NCI-H128 (cell line): ENCODE measurements around the gene NHLRC2.
"Not testable (repeated sequence)": the region's sequence is repeated elsewhere in the genome, so short reads cannot be mapped to it uniquely, and the experiment has no call there.

Source experiments
- DNase-seq: peaks from one replicate; lab custom pipeline; 2025; ENCODE audit not compliant: unreplicated experiment; lab: John Stamatoyannopoulos, UW

The NHLRC2 gene, protein sequence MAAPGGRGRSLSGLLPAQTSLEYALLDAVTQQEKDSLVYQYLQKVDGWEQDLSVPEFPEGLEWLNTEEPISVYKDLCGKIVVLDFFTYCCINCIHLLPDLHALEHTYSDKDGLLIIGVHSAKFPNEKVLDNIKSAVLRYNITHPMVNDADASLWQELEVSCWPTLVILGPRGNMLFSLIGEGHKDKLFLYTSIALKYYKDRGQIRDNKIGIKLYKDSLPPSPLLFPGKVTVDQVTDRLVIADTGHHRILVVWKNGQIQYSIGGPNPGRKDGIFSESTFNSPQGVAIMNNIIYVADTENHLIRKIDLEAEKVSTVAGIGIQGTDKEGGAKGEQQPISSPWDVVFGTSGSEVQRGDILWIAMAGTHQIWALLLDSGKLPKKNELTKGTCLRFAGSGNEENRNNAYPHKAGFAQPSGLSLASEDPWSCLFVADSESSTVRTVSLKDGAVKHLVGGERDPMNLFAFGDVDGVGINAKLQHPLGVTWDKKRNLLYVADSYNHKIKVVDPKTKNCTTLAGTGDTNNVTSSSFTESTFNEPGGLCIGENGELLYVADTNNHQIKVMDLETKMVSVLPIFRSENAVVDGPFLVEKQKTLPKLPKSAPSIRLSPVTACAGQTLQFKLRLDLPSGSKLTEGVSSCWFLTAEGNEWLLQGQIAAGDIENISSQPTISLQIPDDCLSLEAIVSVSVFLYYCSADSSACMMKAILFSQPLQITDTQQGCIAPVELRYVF

DNA sequence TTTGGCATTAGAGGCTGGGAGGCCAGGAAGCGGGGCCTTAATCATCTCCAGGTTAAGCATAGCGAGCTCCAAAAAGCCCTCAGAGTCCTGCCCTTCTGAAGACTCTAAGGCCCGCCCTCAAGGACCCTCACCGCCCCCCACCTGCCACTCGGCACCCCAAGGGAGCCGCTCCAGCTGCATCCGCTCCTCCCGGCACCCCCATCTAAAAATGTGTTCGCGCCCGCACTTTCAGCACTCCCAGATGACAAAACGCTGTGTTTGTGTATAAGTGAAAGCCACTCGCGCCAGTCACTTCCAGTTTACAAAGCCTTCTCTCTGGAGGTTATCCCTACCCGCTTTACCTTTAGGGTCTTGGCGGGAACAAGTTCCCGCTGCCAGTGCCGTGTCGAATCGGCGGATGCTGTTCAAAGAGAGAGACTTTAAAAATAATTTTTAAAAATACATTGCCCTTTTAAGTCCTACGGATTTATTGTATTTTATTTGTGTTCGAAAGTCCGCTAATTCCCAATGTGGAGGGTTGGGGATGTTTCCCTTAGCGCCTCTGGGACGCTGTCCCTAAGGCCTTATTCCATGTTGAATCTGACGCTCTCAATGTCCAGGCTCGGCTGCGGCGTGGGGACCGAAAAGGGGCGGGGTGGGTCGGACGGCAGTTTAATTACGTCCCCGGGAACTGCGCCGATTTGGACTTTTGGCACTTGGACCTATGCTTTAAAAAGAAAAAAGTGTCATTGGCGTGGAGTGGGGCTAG lies at the start of gene NHLRC2, which contains the start of gene DCLRE1A:
Gene NHLRC2, plus strand, starts transcription at position 649 of the 748 bp plus-strand sequence. CDS start 212 bp downstream, outside the sequence.
Gene DCLRE1A, minus strand, starts transcription at position 70 of the 748 bp plus-strand sequence. CDS start 900 bp downstream, outside the sequence.
- DNase-seq: peak; percentile 21

DNA sequence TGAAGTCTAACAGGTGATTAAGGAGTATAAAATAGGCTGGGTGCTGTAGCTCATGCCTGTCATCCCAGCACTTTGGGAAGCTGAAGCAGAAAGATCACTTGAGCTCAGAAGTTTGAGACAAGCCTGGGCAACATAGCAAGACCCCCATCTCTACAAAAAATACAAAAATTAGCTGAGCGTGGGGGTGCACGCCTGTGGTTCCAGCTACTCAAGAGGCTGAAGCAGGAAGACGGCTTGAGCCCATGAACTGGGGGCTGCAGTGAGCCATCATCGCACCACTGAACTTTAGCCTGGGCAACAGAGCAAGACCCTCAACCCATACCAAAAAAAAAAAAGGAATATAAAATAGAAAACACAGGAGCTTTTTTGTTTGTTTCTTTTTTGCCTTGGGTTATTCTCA lies 48.0 kb upstream of the NHLRC2 start:
- DNase-seq: no peak

DNA sequence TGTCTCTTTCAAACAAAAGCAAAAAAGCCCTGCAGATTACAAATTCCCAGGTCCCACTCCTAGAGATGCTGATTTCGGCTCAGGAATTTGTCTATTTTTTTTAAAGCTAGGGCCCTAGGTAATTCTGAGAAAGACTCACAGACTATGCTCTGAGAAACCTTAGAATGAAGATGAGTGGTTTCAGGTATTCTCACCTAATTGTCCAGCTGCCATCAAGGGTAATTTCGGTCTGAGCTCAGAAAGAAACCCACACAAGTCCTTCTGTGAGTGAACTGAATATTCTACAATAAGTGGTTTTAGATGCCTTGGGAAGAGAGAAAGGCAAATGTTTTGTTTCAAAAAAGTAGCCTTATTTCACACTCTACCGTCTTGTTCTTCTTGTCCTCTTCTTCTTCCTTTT lies 46.3 kb upstream of the NHLRC2 start:
- no peak for DNase-seq

DNA sequence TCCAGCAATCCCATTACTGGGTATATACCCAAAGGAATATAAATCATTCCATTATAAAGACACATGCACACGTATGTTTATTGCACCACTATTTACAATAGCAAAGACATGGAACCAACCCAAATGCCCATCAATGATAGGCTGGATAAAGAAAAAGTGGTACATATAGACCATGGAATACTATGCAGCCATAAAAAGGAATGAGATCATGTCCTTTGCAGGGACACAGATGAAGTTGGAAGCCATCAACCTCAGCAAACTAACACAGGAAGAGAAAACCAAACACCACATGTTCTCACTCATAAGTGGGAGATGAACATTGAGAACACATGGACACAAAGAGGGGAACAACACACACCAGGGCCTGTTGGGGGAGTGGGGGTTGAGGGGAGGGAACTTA lies 39.8 kb upstream of the NHLRC2 start:
- DNase-seq: not testable (repeated sequence)

DNA sequence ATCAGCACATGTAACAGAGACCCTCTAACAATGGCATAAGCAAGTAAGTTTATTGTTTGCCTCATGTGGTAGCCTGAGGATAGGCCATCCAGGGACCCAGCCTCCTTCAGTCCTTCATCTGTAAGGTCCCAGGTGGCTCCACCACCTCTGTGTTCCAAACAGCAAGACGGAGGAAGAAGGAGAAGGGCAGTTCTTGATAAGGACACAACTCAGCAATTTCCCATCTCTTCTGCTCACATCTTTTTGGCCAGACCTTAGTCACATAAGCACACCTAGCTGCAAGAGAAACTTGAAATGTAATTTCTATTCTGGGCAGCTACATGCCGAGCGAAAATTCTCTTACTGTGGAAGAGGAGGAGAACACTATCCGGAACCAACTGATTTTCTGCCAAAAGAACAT lies 34.5 kb upstream of the NHLRC2 start:
- no peak for DNase-seq

DNA sequence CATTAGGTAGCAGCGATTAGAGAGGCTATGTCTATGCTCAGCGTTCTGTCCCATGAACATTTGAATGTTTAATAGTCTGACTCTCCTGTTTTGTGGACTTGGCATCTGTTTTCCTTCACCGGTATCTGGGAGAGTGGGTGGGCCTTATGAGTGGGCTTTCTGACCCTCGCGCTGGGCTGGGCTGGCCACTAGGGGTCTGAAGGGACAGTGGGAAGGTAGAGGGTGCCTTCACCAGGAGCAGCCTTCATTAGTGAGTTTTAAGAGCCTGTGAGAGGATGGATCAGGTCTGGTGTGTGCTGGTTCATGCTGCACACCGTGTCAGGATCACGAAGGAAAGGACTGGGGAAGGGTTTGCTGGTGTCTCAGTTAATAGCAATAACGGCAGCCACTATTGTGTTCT lies 34.0 kb upstream of the NHLRC2 start:
- DNase-seq: no peak

DNA sequence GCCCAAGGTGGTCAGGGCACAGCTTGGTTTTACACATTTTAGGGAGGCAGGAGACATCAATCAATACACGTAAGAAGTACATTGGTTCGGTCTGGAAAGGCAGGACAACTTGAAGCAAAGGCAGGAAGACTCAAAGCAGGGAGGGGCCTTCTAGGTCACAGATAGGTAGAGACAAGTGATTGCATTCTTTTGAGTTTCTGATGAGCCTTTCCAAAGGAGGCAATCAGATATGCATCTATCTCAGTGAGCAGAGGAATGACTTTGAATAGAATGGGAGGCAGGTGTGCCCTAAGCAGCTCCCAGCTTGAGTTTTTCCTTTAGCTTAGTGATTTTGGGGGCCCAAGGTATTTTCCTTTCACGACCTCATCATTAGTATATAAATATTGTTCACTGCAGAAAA lies 33.2 kb upstream of the NHLRC2 start:
- DNase-seq: not testable (repeated sequence)

DNA sequence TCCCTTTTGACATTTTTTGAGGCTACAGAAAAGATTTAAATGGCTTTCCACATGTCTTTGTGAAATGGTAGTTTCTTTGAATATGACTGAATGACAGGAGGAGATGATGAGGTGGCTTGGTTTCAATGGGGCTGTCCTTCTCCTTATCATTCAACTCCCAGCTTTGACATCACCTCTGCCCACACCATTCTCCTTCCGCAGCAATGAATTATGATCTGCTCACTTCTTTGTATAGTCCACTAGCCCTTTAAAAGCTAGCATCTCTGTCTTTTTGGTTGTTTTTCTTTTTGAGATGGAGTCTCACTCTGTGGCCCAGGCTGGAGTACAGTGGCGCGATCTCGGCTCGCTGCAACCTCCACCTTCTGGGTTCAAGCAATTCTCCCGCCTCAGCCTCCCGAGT lies 32.3 kb upstream of the NHLRC2 start:
- DNase-seq: no peak

DNA sequence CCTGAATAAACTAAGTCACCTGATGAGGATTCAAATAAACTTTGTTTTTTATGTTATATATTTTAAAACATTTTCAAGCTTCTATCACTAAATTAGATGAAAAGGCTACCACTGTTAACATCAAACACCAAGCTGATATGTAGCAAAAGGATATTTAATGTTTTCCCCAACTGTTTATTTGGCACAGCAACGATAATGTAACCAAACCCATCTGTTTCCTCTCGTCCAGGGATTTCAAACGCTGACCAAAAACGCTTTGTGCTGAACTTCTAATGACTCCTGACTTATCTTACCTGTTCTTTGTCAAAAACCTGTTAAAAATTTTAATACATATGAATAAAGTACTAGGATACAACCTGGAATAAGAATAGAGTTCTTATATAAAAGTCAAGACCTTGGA lies 31.1 kb upstream of the NHLRC2 start:
- no peak for DNase-seq

DNA sequence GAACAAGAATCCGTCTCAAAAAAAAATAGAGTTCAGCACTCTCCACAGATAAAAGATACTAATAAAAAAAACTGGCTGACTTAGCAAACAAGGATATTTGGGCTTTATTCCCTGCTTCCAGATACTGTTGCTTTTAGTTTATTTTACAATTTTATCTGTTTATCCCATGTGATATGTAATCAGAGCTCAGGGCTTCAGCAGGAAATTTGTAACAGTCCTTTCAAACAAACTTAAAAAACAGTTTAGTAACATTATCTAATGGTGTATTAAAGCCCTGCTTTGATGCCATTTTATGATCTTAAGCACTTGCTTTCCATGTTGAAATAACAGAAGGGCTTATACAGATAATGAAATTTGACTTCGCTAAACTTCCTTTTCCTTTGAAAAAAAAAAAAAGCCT lies 28.7 kb upstream of the NHLRC2 start:
- DNase-seq: no peak

DNA sequence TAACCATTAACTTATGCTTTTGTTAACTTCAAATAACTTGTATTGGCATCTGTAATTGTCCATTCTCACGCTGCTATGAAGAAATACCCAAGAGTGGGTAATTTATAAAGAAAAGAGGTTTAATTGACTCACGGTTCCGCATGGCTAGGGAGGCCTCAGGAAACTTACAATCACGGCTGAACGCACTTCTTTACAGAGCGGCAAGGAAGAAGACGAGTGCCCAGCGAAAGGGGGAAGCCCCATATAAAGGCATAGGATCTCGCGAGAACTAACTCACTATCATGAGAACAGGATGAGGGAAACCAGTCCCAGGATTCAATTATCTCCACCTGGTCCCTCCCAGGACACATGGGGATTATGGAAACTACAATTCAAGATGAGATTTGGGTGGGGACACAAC lies 25.9 kb upstream of the NHLRC2 start:
- not testable (repeated sequence) for DNase-seq

DNA sequence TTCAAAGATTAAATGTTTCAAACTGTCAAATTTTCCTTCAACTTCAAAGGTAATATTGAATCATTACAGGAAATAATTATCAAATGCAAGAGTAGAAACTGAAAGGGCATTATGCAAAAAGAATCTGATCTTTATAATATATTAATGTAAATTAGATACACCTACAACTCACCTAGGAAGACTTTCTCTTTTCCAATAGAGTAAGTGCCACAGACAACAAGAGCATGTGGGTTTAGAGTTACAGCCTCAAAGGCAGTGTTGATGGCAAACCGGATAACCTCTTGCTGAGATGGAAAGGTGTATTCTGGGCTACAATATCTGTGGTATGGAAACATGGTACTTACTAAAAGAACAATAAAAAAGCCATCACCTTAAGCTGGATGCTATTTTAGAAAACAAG lies 12.3 kb upstream of the NHLRC2 start:
- no peak for DNase-seq

DNA sequence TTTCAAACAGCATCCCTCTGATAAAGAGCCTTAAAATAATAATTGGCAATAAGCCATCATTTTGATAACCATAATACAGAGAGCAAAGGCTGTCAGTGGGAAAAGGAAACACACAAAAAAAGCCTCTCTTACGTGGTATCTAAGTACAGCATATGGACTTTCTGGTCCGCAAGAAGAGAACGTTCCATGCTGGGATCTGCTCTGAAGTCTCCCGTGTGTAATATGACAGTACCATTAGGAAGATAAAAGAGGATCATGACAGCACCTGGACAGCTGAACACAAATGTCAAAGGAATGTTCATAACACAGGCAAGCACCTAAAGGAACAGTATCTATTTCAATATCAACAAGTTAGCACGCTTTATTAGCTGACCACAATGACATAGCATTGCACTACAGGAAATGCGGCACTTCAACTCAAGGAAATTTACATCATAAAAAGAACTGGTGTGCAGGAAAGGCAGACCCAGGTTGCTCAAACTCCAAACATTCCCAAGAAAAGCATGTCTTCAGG lies 10.4 kb upstream of the NHLRC2 start:
- no peak for DNase-seq

DNA sequence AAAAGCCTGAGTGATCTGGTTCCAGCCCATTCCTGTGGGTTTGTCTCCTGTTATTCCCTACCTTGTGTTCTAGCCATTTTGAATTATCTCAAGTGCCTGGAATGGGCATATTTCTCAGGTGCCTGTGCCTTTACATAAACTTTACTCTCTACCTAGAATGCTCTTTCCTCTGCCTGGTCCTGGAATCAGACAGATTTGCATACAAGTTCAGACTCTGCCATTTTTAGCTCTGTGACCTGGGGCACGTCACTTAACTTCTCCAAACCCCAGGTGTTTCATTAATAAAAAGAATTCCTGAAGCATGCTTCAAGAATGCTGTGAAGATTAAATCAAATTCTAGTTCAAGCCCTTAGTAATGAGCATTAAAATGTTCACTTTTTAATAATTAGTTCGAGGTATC lies 8.4 kb upstream of the NHLRC2 start:
- DNase-seq: no peak

DNA sequence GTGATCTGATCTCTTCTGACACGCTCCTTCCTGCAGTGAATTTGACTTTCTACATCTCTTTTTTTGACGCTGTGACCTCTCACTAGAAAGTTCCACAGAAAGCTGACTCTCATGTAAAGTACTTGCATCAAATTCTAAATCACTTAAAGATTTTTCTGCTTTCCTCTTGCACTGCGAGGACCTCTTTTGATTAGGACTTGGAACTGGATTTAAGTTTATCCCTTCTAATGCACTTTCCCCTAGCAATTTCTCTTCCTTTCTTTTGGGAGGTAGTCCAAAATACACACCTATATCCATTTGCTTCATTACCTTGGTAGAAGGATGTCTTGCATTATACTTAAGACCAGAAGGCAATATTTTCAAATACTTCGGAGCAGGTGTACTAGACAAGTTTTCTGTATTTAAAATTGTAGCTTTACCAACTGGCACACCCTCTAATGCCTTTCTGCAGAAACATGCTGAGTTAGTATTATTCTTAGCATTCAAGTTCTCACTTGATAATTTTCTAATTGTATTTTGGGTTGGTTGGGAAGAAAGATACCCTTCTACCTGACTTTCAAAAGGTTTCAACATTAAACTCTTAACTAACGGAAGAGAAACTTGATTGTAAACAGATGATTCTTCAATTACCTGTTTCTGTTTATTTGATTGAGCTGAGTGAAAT lies 5.2 kb upstream of the NHLRC2 start:
- DNase-seq: no peak

DNA sequence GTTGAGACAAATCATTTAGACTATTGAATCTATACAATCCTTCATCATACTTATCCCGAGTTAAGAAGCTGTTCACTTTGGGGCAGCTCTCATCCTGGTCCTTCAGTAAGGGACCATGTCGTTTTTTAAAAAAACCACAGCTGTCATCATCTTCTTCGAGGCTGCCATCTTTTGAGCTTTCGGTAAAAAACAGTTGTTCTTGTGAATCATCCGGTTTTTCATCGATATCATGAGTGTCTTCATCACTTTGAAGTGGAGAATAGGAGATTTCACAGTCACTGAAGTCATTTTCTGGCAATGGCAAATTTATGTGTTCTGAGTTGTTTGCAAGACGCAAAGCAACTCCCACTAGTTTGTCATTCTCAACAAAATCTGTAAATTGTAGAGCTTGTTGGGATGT lies 4.5 kb upstream of the NHLRC2 start:
- no peak for DNase-seq

DNA sequence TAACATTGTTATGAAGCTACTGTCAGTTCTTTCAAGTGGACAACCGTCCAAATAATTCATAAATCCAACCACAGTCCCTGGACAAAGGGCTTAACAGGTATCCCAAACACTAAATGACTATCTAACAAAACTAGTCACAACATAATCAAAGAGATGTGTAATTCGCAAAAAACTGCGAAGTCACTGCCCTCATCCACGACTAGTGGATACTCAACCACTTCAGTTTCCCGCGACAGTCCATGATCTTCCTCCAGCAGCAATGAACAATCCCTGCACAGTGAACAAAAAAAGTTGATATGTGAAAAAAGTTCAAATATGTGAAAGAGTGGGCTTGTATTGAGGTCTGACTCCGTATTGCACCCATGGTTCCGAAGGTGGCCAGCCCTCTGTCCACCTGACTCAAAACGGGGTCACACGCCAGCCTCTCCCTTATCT lies 866 bp upstream of the NHLRC2 start:
- DNase-seq: no peak

DNA sequence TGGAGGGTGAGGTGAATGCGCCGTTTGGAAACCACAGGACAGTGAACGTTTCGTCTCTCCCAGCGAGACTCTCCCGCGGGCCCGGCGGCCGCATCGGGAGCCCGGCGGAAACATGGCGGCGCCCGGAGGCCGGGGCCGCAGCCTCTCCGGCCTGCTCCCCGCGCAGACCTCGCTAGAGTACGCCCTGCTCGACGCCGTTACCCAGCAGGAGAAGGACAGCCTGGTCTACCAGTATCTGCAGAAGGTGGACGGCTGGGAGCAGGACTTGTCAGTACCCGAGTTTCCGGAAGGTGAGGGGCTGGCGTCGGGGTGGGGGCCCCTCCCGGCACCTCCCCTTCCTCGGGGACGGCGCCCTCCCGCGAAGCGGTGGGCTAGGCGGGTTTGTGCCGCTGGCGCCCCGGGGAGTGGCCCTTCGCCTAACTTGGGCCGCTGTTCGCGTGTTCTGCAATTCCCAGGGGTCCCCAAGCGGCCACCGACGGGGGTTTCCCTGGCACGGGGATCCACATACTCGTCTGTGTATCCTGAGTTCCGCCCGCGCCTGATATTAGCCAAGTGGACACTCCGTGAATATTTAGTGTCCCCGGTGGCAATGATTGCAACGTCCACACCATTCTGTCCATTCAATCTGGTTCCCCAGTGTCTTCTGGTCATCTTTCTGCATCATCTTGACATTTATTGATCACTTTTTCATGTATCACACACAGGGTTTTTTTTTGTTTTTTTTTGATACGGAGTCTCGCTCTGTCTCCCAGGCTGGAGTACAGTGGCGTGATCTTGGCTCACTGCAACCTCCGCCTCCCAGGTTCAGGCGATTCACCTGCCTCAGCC lies 514 bp downstream of the NHLRC2 start:
- DNase-seq: peak; percentile 18

DNA sequence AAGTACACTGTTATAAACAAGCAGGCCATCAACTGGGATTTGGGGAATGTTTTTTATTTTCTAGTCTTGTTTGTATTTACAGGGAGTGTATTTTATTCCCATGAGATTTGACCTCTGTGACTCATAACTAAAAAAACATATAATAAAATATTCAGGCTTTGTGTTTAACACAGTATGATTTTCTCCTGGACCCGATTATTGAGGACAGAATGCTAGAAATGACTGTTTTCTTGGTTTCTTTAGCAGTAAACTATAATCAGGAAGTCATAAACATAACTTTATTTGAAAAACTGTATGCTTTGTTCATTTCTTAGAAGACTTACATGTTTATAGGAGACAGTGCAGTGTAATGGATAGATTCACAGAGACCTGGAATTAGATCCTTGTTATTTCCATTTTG lies 2.1 kb downstream of the NHLRC2 start:
- DNase-seq: no peak

DNA sequence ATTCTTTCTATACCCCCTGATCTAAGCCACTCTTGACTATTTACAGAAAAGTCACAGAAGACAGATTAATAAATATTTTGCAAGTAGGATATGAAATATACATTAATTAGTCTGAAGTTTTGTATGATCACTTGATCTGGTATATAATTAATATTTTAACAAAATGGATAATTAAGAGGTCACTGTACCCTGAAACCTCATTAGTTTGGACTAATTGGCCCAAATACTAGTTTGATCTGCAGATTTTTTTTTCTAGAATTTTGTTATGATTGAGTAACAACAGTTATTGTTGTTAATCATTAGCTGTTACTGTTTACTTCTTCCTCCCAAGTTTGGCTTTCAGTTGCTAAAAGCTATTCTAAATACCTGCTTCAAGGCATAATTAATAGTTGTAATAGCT lies 2.7 kb downstream of the NHLRC2 start:
- DNase-seq: no peak
